ENCODE measurements around the gene GNB1L. TPM values are rescaled to one million over a fixed set of nuclear protein-coding genes. Genes with fewer than 3 reads are reported as not detected.

The GNB1L gene
- total and polyA plus RNA-seq, 2 of the 13 experiments (the other 11 are each of a cell fraction or from before 2014, with no cell fraction given): 2.5 to 7.4 TPM

GRCh38 chr22:19743651-19744050, 111.0 kb downstream of the GNB1L start:
- TF ChIP-seq ISX (CRISPR knock-in tag; conservative IDR thresholded peaks at IDR 0.05) (no peak), ZNF639 (CRISPR knock-in tag; conservative IDR thresholded peaks at IDR 0.05) (no peak), SIN3B (IDR thresholded peaks at IDR 0.05; ENCODE audit: low read length) (no peak), ZNF136 (CRISPR knock-in tag; IDR thresholded peaks at IDR 0.05; ENCODE audit: low read depth) (no peak)
- Histone ChIP-seq H3K4me1 (ENCODE audit: insufficient read depth, low read length) (no peaks in the 10 kb centered on the region), H3K79me2 (ENCODE audit: insufficient read depth, low read length) (no peaks in the 10 kb centered on the region), H3K36me3 (replicated peaks in 1 of 2; ENCODE audit: control insufficient read depth in 1 of 2, insufficient read depth in 2 of 2, low read length in 2 of 2) (no peaks in the 10 kb centered on the region), H4K20me1 (ENCODE audit: insufficient read depth, low read length) (no peaks in the 10 kb centered on the region), H3K4me2 (ENCODE audit: low read depth, low read length) (no peak overlapping the region), H3K27me3 (ENCODE audit: control insufficient read depth in 1 of 2, insufficient read depth in 2 of 2, low read length in 2 of 2) (peaks cover 15 to 87% of the 10 kb centered on the region in 2 experiments), H3K4me3 (replicated peaks in 1 of 3; ENCODE audit: insufficient read depth in 1 of 3, low read depth in 2 of 3, low read length in 3 of 3) (no peak overlapping the region), H3K9me3 (ENCODE audit: low read length) (no peaks in the 10 kb centered on the region), H3K9ac (ENCODE audit: insufficient read depth, low read depth, low read length) (no peak overlapping the region), H2AFZ (ENCODE audit: low read length) (no peak overlapping the region), H3K27ac (ENCODE audit: extremely low read length, insufficient read depth, low read length) (no peak overlapping the region)
- BruUV-seq (replicated peaks): no TSS peak
- FAIRE-seq (no peak), ATAC-seq (no peak), DNase-seq (ENCODE audit: low spot score) (no peak)
- in situ Hi-C loops (cut with HindIII; ENCODE audit: extremely low pct_ligation_motif_present, low pct_unique_long_range_greater_than_20kb) (no loop called here), intact Hi-C loops (cut with micrococcal nuclease; ENCODE audit: unreplicated experiment) (no loop called here)
- CTCF ChIA-PET (ENCODE audit: low intra/inter-chr PET ratio, low total read pairs): no interaction called here
- POLR2A ChIA-PET: no interaction called here
- WGBS (ENCODE audit: low lambda C conversion rate): no CpG with 5 or more reads among the region's 4 CpGs

- ATAC-seq (no peak), DNase-seq (ENCODE audit: low spot score) (no peak), FAIRE-seq (no peak)
- in situ Hi-C loops (cut with HindIII; ENCODE audit: extremely low pct_ligation_motif_present, low pct_unique_long_range_greater_than_20kb) (no loop called here), intact Hi-C loops (cut with micrococcal nuclease; ENCODE audit: unreplicated experiment) (no loop called here)
- H4K20me1 ChIP-seq (ENCODE audit: insufficient read depth, low read length): no peaks in the 10 kb centered on the region
- no peak overlapping the region for H2AFZ ChIP-seq (ENCODE audit: low read length)
- H3K27me3 ChIP-seq (ENCODE audit: control insufficient read depth in 1 of 2, insufficient read depth in 2 of 2, low read length in 2 of 2): peaks cover 13 to 85% of the 10 kb centered on the region in 2 experiments
- H3K9me3 ChIP-seq (ENCODE audit: low read length): no peaks in the 10 kb centered on the region
- no peak overlapping the region for H3K9ac ChIP-seq (ENCODE audit: insufficient read depth, low read depth, low read length)
- no peak for TF ChIP-seq SIN3A (IDR thresholded peaks at IDR 0.05; ENCODE audit: borderline replicate concordance, low read depth, low read length)
- no peak for TF ChIP-seq RELA (CRISPR knock-in tag; IDR thresholded peaks at IDR 0.05)
- TF ChIP-seq RXRA (CRISPR knock-in tag; IDR thresholded peaks at IDR 0.05): no peak
- no peak for TF ChIP-seq TOE1 (CRISPR knock-in tag; IDR thresholded peaks at IDR 0.05)
- POLR2A ChIA-PET: no interaction called here
- no peak overlapping the region for H3K4me2 ChIP-seq (ENCODE audit: low read depth, low read length)
- 82% methylated on average over 2 of the region's 6 CpGs for WGBS (ENCODE audit: low lambda C conversion rate)
- no peak overlapping the region for H3K27ac ChIP-seq (ENCODE audit: extremely low read length, insufficient read depth, low read length)
- no peak overlapping the region for H3K4me3 ChIP-seq (replicated peaks in 1 of 3; ENCODE audit: insufficient read depth in 1 of 3, low read depth in 2 of 3, low read length in 3 of 3)
- CTCF ChIA-PET (ENCODE audit: low intra/inter-chr PET ratio, low total read pairs): no interaction called here
- no peaks in the 10 kb centered on the region for H3K79me2 ChIP-seq (ENCODE audit: insufficient read depth, low read length)
- BruUV-seq (replicated peaks): no TSS peak
- peaks cover 3% of the 10 kb centered on the region; the same call in 1 of the 2 replicates for H3K4me1 ChIP-seq (ENCODE audit: insufficient read depth, low read length)
- no peaks in the 10 kb centered on the region for H3K36me3 ChIP-seq (replicated peaks in 1 of 2; ENCODE audit: control insufficient read depth in 1 of 2, insufficient read depth in 2 of 2, low read length in 2 of 2)
Observed at GRCh38 chr22:19743081-19743480, 111.6 kb downstream of the GNB1L start.

Measured in HepG2 (cell line).